ENCODE results near the gene MAGED2. TPM values are rescaled to one million over a fixed set of nuclear protein-coding genes. Genes with fewer than 3 reads are reported as not detected.

The MAGED2 gene
- total RNA-seq, 1 donor from 2014 or later: 44.0 TPM

GRCh38 chrX:54794028-54794427 lies 13.5 kb upstream of the MAGED2 start:
- H3K27ac Mint-ChIP-seq: no peak overlapping the region
- POLR2A ChIA-PET: no interaction called here

GRCh38 chrX:54794795-54795194 lies 12.8 kb upstream of the MAGED2 start:
- no peaks in the 10 kb centered on the region for H3K9me3 Mint-ChIP-seq
- TF ChIP-seq CTCF (IDR thresholded peaks at IDR 0.05): no peak
- POLR2A ChIA-PET: no interaction called here
- H3K4me1 Mint-ChIP-seq: no peaks in the 10 kb centered on the region
- intact Hi-C loops (cut with micrococcal nuclease): no loop called here
- no peak overlapping the region for H3K4me3 Mint-ChIP-seq
- no peaks in the 10 kb centered on the region for H3K36me3 Mint-ChIP-seq (ENCODE audit: low read depth)
- H3K27ac Mint-ChIP-seq: no peak overlapping the region
- no peak for ATAC-seq (ENCODE audit: low read depth)
- CTCF ChIA-PET: no interaction called here
- H3K27me3 Mint-ChIP-seq: peaks cover 4% of the 10 kb centered on the region
- DNase-seq: no peak

More at GRCh38 chrX:54794028-54794427, 13.5 kb upstream of the MAGED2 start:
- intact Hi-C loops (cut with micrococcal nuclease): no loop called here
- no peak overlapping the region for H3K4me3 Mint-ChIP-seq
- H3K27me3 Mint-ChIP-seq: peaks cover 4% of the 10 kb centered on the region
- H3K36me3 Mint-ChIP-seq (ENCODE audit: low read depth): no peaks in the 10 kb centered on the region
- DNase-seq: no peak
- no peak for TF ChIP-seq CTCF (IDR thresholded peaks at IDR 0.05)
- no peaks in the 10 kb centered on the region for H3K4me1 Mint-ChIP-seq
- no peak for ATAC-seq (ENCODE audit: low read depth)
- H3K9me3 Mint-ChIP-seq: no peaks in the 10 kb centered on the region
- CTCF ChIA-PET: no interaction called here

GRCh38 chrX:54798137-54798536 lies 9.4 kb upstream of the MAGED2 start, which contains the start of gene ITIH6:
Gene ITIH6 (minus strand): TSS chrX:54798255. CDS start chrX:54798210, 45 bp downstream.
- ChIA-PET POLR2A (no interaction called here), CTCF (no interaction called here)
- Mint-ChIP-seq H3K4me1 (no peaks in the 10 kb centered on the region), H3K4me3 (no peak within 1 kb of the TSS), H3K36me3 (ENCODE audit: low read depth) (no peaks in the 10 kb centered on the region), H3K27me3 (peaks cover 4% of the 10 kb centered on the region), H3K9me3 (no peaks in the 10 kb centered on the region), H3K27ac (no peak within 1 kb of the TSS)
- ATAC-seq (ENCODE audit: low read depth): no peak
- no peak for TF ChIP-seq CTCF (IDR thresholded peaks at IDR 0.05)
- no peak for DNase-seq
- intact Hi-C loops (cut with micrococcal nuclease): no loop called here

- ATAC-seq (ENCODE audit: low read depth): no peak
- Mint-ChIP-seq H3K4me1 (no peaks in the 10 kb centered on the region), H3K9me3 (no peaks in the 10 kb centered on the region), H3K27ac (no peak overlapping the region), H3K36me3 (ENCODE audit: low read depth) (no peaks in the 10 kb centered on the region), H3K4me3 (no peak overlapping the region), H3K27me3 (no peaks in the 10 kb centered on the region)
- no peak for DNase-seq
- CTCF ChIA-PET: no interaction called here
- intact Hi-C loops (cut with micrococcal nuclease): no loop called here
- POLR2A ChIA-PET: no interaction called here
- no peak for TF ChIP-seq CTCF (IDR thresholded peaks at IDR 0.05)
These were observed 8.5 kb upstream of the MAGED2 start for GRCh38 chrX:54799046-54799445.

- CTCF ChIA-PET: no interaction called here
- DNase-seq (no peak), ATAC-seq (ENCODE audit: low read depth) (peak; percentile 19)
- intact Hi-C loops (cut with micrococcal nuclease): loop anchor here (1.0 to 5.0 kb wide), 9 partner anchors 169 to 1726 kb away; partner anchors contain the start of genes APEX2, FAM120C, GNL3L and PHF8
- Mint-ChIP-seq H3K27ac (peak overlapping the region; percentile 91), H3K4me1 (peaks cover 14% of the 10 kb centered on the region), H3K27me3 (no peaks in the 10 kb centered on the region), H3K4me3 (peak overlapping the region; percentile 92), H3K36me3 (ENCODE audit: low read depth) (peaks cover 28% of the 10 kb centered on the region), H3K9me3 (no peaks in the 10 kb centered on the region)
- POLR2A ChIA-PET: interaction anchor here (0.5 to 2.7 kb wide), 6 partner anchors 168 to 1362 kb away, joined by 3 to 38 read pairs (median 4); partner anchors contain the start of genes APEX2, GNL3L and MAGEH1
- no peak for TF ChIP-seq CTCF (IDR thresholded peaks at IDR 0.05)
These were observed 612 bp downstream of the MAGED2 start for GRCh38 chrX:54808109-54808604.

Measured in activated B cell treated with CpG ODN at 0.5 μM for 24 hours (primary cell).